GM21529 (cell line): ENCODE measurements around the gene PDGFC.

Source experiments
- ATAC-seq: cut with Tn5 transposase; IDR thresholded peaks from one replicate; pipeline ENCODE4 v1.9.1; 2021; ENCODE audit not compliant: unreplicated experiment

Gene PDGFC

GRCh38 chr4:156971676-156972378 lies at the start of gene PDGFC:
TSS of gene PDGFC (minus strand) at chr4:156971799. CDS start at chr4:156970903, 896 bp downstream.
- ATAC-seq = no peak

- ATAC-seq = no peak
These were observed 49.3 kb upstream of the PDGFC start for GRCh38 chr4:157020882-157021281.

GRCh38 chr4:157018920-157019490 lies 47.4 kb upstream of the PDGFC start:
- ATAC-seq = no peak

- no peak for ATAC-seq
These were observed 43.3 kb upstream of the PDGFC start for GRCh38 chr4:157014621-157015591.

- ATAC-seq = no peak
These were observed 42.1 kb upstream of the PDGFC start for GRCh38 chr4:157013656-157014055.

- no peak for ATAC-seq
These were observed 41.2 kb upstream of the PDGFC start for GRCh38 chr4:157012781-157013180.

- no peak for ATAC-seq
These were observed 40.7 kb upstream of the PDGFC start for GRCh38 chr4:157012296-157012695.

GRCh38 chr4:157010630-157011029 lies 39.0 kb upstream of the PDGFC start:
- ATAC-seq = no peak

- ATAC-seq = no peak
These were observed 34.2 kb upstream of the PDGFC start for GRCh38 chr4:157005831-157006230.

- no peak for ATAC-seq
These were observed 33.6 kb upstream of the PDGFC start for GRCh38 chr4:157005193-157005592.

- ATAC-seq = no peak
These were observed 32.9 kb upstream of the PDGFC start for GRCh38 chr4:157004279-157005161.

- no peak for ATAC-seq
These were observed 27.5 kb upstream of the PDGFC start for GRCh38 chr4:156999175-156999517.

- no peak for ATAC-seq
These were observed 27.0 kb upstream of the PDGFC start for GRCh38 chr4:156998500-156999174.

- ATAC-seq = no peak
These were observed 21.3 kb upstream of the PDGFC start for GRCh38 chr4:156992943-156993342.

GRCh38 chr4:156991161-156991560 lies 19.6 kb upstream of the PDGFC start:
- no peak for ATAC-seq

GRCh38 chr4:156983366-156983765 lies 11.8 kb upstream of the PDGFC start:
- ATAC-seq = no peak

GRCh38 chr4:156981262-156981769 lies 9.7 kb upstream of the PDGFC start:
- no peak for ATAC-seq

GRCh38 chr4:156977435-156978160 lies 6.0 kb upstream of the PDGFC start:
- ATAC-seq = no peak

GRCh38 chr4:156976147-156976546 lies 4.5 kb upstream of the PDGFC start:
- no peak for ATAC-seq
